ENCODE measurements around the gene MAP3K10. TPM values are rescaled to one million over a fixed set of nuclear protein-coding genes. Genes with fewer than 3 reads are reported as not detected.
A peak's percentile ranks its signal among the peaks of the same experiment; 100 is the strongest.

MAP3K10 gene
- total and polyA plus RNA-seq, 9 of the 15 experiments (the other 6 are each of a cell fraction or from before 2014, with no cell fraction given): 0.01 to 8.0 (median 2.7) TPM; not detected in 1

DNA sequence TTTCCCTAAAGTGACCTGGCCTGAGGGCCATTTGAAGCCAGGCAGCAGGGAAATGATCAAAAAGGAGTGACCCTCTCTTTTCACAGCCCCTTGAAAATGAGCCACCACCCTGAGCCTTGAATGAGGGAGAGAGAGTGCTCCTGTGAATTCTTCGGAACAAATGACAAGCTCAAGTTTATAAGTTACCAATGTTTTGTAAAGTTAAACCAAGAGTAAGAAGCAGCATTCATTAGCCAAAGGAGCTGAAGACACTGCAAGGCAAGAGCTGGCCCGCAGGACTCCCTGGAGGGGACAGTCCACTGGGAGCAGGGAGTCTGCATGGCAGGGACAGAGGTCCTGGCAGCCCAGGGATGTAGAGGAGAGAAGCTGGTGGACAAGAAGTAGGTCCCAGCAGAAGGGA, 52.0 kb downstream of the MAP3K10 start (continued):
- TF ChIP-seq, protein P1, sequence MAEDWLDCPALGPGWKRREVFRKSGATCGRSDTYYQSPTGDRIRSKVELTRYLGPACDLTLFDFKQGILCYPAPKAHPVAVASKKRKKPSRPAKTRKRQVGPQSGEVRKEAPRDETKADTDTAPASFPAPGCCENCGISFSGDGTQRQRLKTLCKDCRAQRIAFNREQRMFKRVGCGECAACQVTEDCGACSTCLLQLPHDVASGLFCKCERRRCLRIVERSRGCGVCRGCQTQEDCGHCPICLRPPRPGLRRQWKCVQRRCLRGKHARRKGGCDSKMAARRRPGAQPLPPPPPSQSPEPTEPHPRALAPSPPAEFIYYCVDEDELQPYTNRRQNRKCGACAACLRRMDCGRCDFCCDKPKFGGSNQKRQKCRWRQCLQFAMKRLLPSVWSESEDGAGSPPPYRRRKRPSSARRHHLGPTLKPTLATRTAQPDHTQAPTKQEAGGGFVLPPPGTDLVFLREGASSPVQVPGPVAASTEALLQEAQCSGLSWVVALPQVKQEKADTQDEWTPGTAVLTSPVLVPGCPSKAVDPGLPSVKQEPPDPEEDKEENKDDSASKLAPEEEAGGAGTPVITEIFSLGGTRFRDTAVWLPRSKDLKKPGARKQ (CRISPR knock-in tag; IDR thresholded peaks at IDR 0.05): no peak

DNA sequence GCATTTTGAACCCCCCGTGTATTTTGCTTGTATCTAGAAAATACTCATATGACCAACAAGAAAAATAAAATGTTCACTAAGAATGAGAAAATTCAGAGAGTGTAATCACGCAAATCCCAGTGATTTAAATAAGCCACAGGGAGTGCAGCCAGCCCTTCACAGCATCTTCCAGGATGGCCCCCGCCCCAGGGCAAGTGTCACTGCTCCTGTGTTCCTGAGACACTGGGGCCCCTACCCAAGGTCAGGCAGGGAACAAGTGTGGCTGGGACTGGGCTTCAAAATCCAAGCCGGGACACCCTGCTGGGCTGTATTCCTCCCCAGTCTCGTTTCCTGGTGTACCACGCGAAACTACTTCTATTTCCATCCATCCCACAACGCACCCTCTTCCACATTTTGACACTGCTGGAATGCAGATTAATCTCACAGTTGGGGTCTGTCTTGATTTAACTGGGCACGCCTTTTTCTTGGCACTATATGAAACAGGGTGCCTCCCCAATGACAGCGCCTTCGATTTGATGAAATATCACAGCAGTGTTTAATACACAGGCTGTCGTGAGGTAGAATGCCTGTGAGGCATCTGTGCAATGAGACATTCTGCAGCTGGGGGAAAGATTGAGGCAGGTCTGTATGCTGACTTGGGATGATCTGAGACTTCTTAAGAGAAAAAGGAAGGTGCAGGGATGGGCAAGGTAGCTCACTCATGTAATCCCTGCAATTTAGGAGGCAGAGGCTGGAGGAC, 53.5 kb downstream of the MAP3K10 start:
- H3K4me3 ChIP-seq: no peak overlapping the region
- H3K4me2 ChIP-seq (ENCODE audit: insufficient read depth, low read length): no peak overlapping the region
- peaks cover 0 to 15% of the 10 kb centered on the region in 2 experiments; a peak in 2 of 5 replicates for H3K4me1 ChIP-seq (replicated peaks in 1 of 2; ENCODE audit: control insufficient read depth in 2 of 2, insufficient read depth in 2 of 2, low read length in 2 of 2)
- intact Hi-C loops (cut with micrococcal nuclease) (no loop called here), in situ Hi-C loops (cut with MboI) (no loop called here)
- H3K9me3 ChIP-seq (replicated peaks; ENCODE audit: control insufficient read depth, insufficient read depth, low read depth, low read length): no peaks in the 10 kb centered on the region
- H4K20me1 ChIP-seq (replicated peaks; ENCODE audit: control insufficient read depth, insufficient read depth, low read length): peaks cover 4% of the 10 kb centered on the region; the same call in 1 of the 2 replicates
- 86% methylated on average over 12 of the region's 12 CpGs for WGBS (ENCODE audit: insufficient coverage, low coverage, missing lambda C conversion rate)
- no peak for FAIRE-seq
- H2AFZ ChIP-seq (ENCODE audit: low read depth, low read length): no peak overlapping the region
- no peak overlapping the region for H3K27ac ChIP-seq (ENCODE audit: extremely low read depth, low read depth, low read length)
- CTCF ChIA-PET (ENCODE audit: low intra/inter-chr PET ratio): no interaction called here
- DNase-seq (ENCODE audit: extremely low read depth in 1 of 4, low spot score in 3 of 4): no peak
- H3K9ac ChIP-seq (ENCODE audit: insufficient read depth in 1 of 2, low read depth in 2 of 2, low read length in 2 of 2): peak overlapping the region in 1 of 2 experiments; percentile 55; a peak in 1 of 4 replicates
- BruUV-seq (replicated peaks): no TSS peak
- H3K9me1 ChIP-seq (ENCODE audit: control insufficient read depth, insufficient read depth, low read length): peaks cover 4% of the 10 kb centered on the region
- H3K79me2 ChIP-seq (ENCODE audit: control insufficient read depth, insufficient read depth, low read length): peaks cover 29% of the 10 kb centered on the region
- H3K36me3 ChIP-seq (ENCODE audit: control insufficient read depth, insufficient read depth, low read length): peaks cover 70% of the 10 kb centered on the region; the same call in 2 of the 3 replicates
- POLR2A ChIA-PET: no interaction called here
- ATAC-seq: no peak
- H3K27me3 ChIP-seq (ENCODE audit: control insufficient read depth in 2 of 2, insufficient read depth in 2 of 2, low read length in 2 of 2): no peaks in the 10 kb centered on the region
- TF ChIP-seq ZNF12 (CRISPR knock-in tag; IDR thresholded peaks at IDR 0.05): no peak
- no peak for TF ChIP-seq ATF7 (IDR thresholded peaks at IDR 0.05)
- TF ChIP-seq, protein P2, sequence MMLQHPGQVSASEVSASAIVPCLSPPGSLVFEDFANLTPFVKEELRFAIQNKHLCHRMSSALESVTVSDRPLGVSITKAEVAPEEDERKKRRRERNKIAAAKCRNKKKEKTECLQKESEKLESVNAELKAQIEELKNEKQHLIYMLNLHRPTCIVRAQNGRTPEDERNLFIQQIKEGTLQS (IDR thresholded peaks at IDR 0.05): no peak
- TF ChIP-seq, protein P2 (CRISPR knock-in tag; conservative IDR thresholded peaks at IDR 0.05): no peak
- TF ChIP-seq ZNF764 (CRISPR knock-in tag; IDR thresholded peaks at IDR 0.05; ENCODE audit: low read depth): no peak
- no peak for TF ChIP-seq MTF1 (CRISPR knock-in tag; IDR thresholded peaks at IDR 0.05; ENCODE audit: borderline replicate concordance)

Measured in K562 (cell line).